ENCODE measurements around the gene RYK.

DNA sequence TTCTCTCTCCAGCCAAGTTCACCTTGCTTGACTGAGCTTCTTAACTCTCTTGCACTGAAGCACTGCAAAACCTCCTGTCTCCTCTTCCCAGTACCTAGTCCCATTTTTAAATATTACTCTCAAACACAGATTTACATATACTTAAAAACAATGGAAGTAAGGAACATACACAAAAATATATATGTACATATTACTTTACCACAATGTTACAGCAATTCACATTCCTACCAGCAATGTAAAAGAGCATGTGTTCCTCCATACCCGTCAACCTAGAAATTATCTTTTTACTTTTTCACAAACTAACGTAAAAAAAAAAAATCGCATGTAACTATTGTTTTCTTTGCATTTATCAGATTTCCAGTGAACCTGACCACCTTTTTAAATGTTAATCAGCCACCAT is 60.4 kb downstream of the RYK start:
- TF ChIP-seq POLR2A (IDR thresholded peaks at IDR 0.05): no peak
- no peak for TF ChIP-seq CTCF (IDR thresholded peaks at IDR 0.05)

Measured in testis (tissue), 2 donors.